Measurements from ENCODE around the gene PSME2. TPM values are rescaled to one million over a fixed set of nuclear protein-coding genes. Genes with fewer than 3 reads are reported as not detected.

PSME2 gene
- total and polyA plus RNA-seq, 2 of the 13 experiments (the other 11 are each of a cell fraction or from before 2014, with no cell fraction given) = 332 to 716 TPM

DNA sequence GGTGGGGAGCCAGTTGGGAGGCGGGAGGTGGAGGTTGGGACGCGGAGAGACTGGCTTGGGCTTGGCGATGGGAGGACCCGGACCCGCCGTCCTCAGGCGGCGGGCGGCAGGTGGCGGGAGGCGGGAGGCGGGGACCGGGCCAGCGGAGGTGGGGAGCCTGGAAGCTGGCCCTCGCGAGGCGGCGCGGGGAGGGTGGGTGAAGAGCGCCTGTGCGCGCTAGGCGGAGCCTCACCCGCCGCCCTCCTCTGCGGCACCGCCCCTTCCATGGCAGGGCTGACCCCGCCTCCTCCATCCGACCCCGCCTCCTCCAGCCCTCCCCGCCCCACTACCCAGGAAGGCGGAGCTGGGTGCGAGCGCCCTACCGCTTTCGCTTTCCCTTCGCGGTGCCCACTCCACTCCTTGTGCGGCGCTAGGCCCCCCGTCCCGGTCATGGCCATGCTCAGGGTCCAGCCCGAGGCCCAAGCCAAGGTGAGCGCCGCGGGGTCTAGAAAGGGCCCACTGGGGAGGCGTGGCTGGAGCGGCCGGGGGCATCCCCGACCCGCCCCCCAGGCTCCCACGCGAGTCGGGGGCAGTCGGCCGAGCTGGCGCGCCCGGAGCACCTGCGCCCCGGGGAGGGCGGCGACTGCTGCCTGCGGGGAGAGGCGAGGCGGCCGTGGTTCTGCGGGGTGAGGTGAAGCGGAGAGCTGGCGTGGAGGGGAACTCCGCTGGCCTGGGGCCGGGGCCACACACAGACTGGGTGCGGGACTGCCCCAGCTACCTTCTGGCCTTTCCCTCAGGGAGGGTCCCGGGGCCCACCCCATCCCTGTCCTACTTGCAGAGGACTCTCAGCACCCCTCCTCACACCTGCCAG lies 10.4 kb downstream of the PSME2 start, which contains the start of gene PSME1 (continued):
- TF ChIP-seq, protein P1, sequence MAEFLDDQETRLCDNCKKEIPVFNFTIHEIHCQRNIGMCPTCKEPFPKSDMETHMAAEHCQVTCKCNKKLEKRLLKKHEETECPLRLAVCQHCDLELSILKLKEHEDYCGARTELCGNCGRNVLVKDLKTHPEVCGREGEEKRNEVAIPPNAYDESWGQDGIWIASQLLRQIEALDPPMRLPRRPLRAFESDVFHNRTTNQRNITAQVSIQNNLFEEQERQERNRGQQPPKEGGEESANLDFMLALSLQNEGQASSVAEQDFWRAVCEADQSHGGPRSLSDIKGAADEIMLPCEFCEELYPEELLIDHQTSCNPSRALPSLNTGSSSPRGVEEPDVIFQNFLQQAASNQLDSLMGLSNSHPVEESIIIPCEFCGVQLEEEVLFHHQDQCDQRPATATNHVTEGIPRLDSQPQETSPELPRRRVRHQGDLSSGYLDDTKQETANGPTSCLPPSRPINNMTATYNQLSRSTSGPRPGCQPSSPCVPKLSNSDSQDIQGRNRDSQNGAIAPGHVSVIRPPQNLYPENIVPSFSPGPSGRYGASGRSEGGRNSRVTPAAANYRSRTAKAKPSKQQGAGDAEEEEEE (CRISPR knock-in tag; IDR thresholded peaks at IDR 0.05; ENCODE audit: borderline replicate concordance) = no peak; the same call in 1 of the 2 replicates
- TF ChIP-seq ZNF251 (CRISPR knock-in tag; IDR thresholded peaks at IDR 0.05) (no peak), ZBTB40 (IDR thresholded peaks at IDR 0.05) (no peak), ZBTB40 (CRISPR knock-in tag; IDR thresholded peaks at IDR 0.05) (no peak), GZF1 (CRISPR knock-in tag; IDR thresholded peaks at IDR 0.05) (0 out of 2 replicates have a peak, but pooled peaks have one; percentile 16), ZNF512 (CRISPR knock-in tag; IDR thresholded peaks at IDR 0.05) (peak; percentile 28; the same call in 1 of the 2 replicates), ZNF430 (CRISPR knock-in tag; IDR thresholded peaks at IDR 0.05) (no peak), ZNF772 (CRISPR knock-in tag; IDR thresholded peaks at IDR 0.05) (peak; percentile 97), HCFC1 (IDR thresholded peaks at IDR 0.05; ENCODE audit: low read depth, low read length) (peak; percentile 13; the same call in 1 of the 2 replicates), MED8 (CRISPR knock-in tag; IDR thresholded peaks at IDR 0.05; ENCODE audit: insufficient replicate concordance) (peak; percentile 83)
- TF ChIP-seq, protein P2, sequence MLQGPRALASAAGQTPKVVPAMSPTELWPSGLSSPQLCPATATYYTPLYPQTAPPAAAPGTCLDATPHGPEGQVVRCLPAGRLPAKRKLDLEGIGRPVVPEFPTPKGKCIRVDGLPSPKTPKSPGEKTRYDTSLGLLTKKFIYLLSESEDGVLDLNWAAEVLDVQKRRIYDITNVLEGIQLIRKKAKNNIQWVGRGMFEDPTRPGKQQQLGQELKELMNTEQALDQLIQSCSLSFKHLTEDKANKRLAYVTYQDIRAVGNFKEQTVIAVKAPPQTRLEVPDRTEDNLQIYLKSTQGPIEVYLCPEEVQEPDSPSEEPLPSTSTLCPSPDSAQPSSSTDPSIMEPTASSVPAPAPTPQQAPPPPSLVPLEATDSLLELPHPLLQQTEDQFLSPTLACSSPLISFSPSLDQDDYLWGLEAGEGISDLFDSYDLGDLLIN (CRISPR knock-in tag; IDR thresholded peaks at IDR 0.05; ENCODE audit: borderline replicate concordance) = no peak; the same call in 1 of the 2 replicates
- TF ChIP-seq, protein P3, sequence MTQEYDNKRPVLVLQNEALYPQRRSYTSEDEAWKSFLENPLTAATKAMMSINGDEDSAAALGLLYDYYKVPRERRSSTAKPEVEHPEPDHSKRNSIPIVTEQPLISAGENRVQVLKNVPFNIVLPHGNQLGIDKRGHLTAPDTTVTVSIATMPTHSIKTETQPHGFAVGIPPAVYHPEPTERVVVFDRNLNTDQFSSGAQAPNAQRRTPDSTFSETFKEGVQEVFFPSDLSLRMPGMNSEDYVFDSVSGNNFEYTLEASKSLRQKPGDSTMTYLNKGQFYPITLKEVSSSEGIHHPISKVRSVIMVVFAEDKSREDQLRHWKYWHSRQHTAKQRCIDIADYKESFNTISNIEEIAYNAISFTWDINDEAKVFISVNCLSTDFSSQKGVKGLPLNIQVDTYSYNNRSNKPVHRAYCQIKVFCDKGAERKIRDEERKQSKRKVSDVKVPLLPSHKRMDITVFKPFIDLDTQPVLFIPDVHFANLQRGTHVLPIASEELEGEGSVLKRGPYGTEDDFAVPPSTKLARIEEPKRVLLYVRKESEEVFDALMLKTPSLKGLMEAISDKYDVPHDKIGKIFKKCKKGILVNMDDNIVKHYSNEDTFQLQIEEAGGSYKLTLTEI (CRISPR knock-in tag; conservative IDR thresholded peaks at IDR 0.05) = no peak
